ENCODE data around the gene CIAO1. TPM values are rescaled to one million over a fixed set of nuclear protein-coding genes. Genes with fewer than 3 reads are reported as not detected.

Gene CIAO1
- total and polyA plus RNA-seq, 2 donors (not counting 1 experiment from before 2014, with no cell fraction given), result 57.4 to 101 TPM

DNA sequence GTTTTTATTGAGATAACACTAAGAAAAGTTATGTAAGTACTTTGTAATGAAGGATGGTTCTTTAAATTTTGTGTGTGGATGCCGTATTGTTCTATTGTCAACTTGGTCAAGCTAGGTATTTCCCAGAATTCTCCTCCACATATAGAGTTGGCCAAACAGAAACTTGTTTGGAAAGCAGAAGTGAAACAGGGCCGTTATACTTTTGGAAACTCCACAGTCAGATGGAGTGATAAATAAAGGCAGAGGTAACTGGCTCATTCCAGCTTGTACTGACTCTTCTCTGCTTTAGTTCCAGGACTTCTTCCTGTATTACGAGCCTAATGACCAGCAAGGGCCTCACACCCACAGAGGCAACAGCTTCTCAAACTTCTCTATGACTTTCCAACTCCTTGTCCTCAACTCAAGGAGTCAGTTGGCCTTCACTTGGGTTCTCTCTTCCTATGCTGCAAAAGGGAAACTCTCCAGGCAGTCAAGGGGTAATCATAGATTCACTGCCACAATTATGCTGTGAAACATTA, 41.0 kb upstream of the CIAO1 start:
- Histone ChIP-seq H3K4me2 (ENCODE audit: extremely low read depth, insufficient read depth, low read length) (no peak overlapping the region), H3K27me3 (ENCODE audit: control insufficient read depth, insufficient read depth, low read length) (no peaks in the 10 kb centered on the region), H3K36me3 (ENCODE audit: control insufficient read depth, insufficient read depth, low read length) (no peaks in the 10 kb centered on the region), H3K9me3 (ENCODE audit: control insufficient read depth, insufficient read depth, low read depth, low read length) (no peaks in the 10 kb centered on the region), H3K9ac (ENCODE audit: insufficient read depth, low read length) (no peak overlapping the region), H2AFZ (ENCODE audit: low read length) (no peak overlapping the region), H3K27ac (ENCODE audit: insufficient read depth, low read length) (no peak overlapping the region), H4K20me1 (ENCODE audit: control insufficient read depth, extremely low read depth, insufficient read depth, low read length) (no peaks in the 10 kb centered on the region), H3K79me2 (ENCODE audit: control insufficient read depth, insufficient read depth, low read length) (no peaks in the 10 kb centered on the region), H3K4me1 (ENCODE audit: control insufficient read depth, extremely low read depth, insufficient read depth, low read length) (no peaks in the 10 kb centered on the region), H3K4me3 (replicated peaks in 1 of 4; ENCODE audit: control extremely low read depth in 1 of 4, insufficient read depth in 1 of 4, low read depth in 3 of 4, low read length in 4 of 4) (no peak overlapping the region)
- DNase-seq (ENCODE audit: low read depth in 2 of 2), result no peak
- TF ChIP-seq, protein P1, sequence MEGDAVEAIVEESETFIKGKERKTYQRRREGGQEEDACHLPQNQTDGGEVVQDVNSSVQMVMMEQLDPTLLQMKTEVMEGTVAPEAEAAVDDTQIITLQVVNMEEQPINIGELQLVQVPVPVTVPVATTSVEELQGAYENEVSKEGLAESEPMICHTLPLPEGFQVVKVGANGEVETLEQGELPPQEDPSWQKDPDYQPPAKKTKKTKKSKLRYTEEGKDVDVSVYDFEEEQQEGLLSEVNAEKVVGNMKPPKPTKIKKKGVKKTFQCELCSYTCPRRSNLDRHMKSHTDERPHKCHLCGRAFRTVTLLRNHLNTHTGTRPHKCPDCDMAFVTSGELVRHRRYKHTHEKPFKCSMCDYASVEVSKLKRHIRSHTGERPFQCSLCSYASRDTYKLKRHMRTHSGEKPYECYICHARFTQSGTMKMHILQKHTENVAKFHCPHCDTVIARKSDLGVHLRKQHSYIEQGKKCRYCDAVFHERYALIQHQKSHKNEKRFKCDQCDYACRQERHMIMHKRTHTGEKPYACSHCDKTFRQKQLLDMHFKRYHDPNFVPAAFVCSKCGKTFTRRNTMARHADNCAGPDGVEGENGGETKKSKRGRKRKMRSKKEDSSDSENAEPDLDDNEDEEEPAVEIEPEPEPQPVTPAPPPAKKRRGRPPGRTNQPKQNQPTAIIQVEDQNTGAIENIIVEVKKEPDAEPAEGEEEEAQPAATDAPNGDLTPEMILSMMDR (conservative IDR thresholded peaks at IDR 0.05 in 1 of 2, IDR thresholded peaks at IDR 0.05 in 1 of 2; ENCODE audit: low read depth in 1 of 2, low read length in 2 of 2), result no peak
- no peak for TF ChIP-seq EZH2 (IDR thresholded peaks at IDR 0.05; ENCODE audit: low read length, missing control alignments)

DNA sequence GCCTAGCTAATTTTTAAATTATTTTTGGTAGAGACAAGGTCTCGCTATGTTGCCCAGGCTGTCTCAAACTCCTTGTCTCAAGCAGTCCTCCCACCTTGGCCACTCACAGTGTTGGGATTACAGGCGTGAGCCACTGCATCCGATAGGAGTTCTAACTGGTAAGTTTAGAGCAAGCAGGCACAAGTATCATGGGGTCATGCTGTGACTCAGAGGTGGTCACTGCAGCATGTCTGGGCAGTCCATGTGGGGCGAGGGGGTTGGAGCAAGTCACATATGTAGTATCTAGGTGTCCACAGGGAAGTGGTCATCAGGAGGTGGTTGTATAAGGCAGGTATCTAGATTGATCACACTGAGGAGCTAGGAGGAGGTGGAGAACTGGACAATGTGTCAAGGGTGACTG, 34.7 kb upstream of the CIAO1 start:
- Histone ChIP-seq H3K4me2 (ENCODE audit: extremely low read depth, insufficient read depth, low read length) (no peak overlapping the region), H3K79me2 (ENCODE audit: control insufficient read depth, insufficient read depth, low read length) (no peaks in the 10 kb centered on the region), H3K9me3 (ENCODE audit: control insufficient read depth, insufficient read depth, low read depth, low read length) (no peaks in the 10 kb centered on the region), H3K27me3 (ENCODE audit: control insufficient read depth, insufficient read depth, low read length) (no peaks in the 10 kb centered on the region), H3K4me1 (ENCODE audit: control insufficient read depth, extremely low read depth, insufficient read depth, low read length) (no peaks in the 10 kb centered on the region), H3K4me3 (replicated peaks in 1 of 4; ENCODE audit: control extremely low read depth in 1 of 4, insufficient read depth in 1 of 4, low read depth in 3 of 4, low read length in 4 of 4) (no peak overlapping the region), H3K27ac (ENCODE audit: insufficient read depth, low read length) (no peak overlapping the region), H3K9ac (ENCODE audit: insufficient read depth, low read length) (no peak overlapping the region), H4K20me1 (ENCODE audit: control insufficient read depth, extremely low read depth, insufficient read depth, low read length) (no peaks in the 10 kb centered on the region), H2AFZ (ENCODE audit: low read length) (no peak overlapping the region), H3K36me3 (ENCODE audit: control insufficient read depth, insufficient read depth, low read length) (no peaks in the 10 kb centered on the region)
- no peak for DNase-seq (ENCODE audit: low read depth in 2 of 2)
- TF ChIP-seq EZH2 (IDR thresholded peaks at IDR 0.05; ENCODE audit: low read length, missing control alignments), result no peak
- TF ChIP-seq, protein P1 (conservative IDR thresholded peaks at IDR 0.05 in 1 of 2, IDR thresholded peaks at IDR 0.05 in 1 of 2; ENCODE audit: low read depth in 1 of 2, low read length in 2 of 2), result no peak

DNA sequence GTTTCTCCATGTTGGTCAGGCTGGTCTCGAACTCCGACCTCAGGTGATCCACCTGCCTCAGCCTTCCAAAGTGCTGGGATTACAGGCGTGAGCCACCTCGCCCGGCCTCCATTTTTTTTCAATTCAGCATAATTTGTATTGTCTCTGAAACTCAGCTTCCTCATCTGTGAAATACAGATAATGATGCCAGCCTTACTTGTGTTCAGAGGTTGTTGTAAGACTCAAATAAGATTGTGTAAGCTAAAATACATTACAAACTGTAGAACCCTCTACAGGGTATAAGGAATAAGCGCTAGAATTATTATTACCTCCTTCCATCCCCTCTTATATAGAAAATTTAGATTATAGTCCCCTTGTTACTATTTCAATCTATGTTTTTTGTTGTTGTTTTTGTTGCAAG, 32.6 kb upstream of the CIAO1 start:
- Histone ChIP-seq H3K9me3 (ENCODE audit: control insufficient read depth, insufficient read depth, low read depth, low read length) (no peaks in the 10 kb centered on the region), H3K36me3 (ENCODE audit: control insufficient read depth, insufficient read depth, low read length) (no peaks in the 10 kb centered on the region), H3K4me1 (ENCODE audit: control insufficient read depth, extremely low read depth, insufficient read depth, low read length) (no peaks in the 10 kb centered on the region), H3K9ac (ENCODE audit: insufficient read depth, low read length) (no peak overlapping the region), H3K27me3 (ENCODE audit: control insufficient read depth, insufficient read depth, low read length) (no peaks in the 10 kb centered on the region), H3K79me2 (ENCODE audit: control insufficient read depth, insufficient read depth, low read length) (no peaks in the 10 kb centered on the region), H3K27ac (ENCODE audit: insufficient read depth, low read length) (no peak overlapping the region), H4K20me1 (ENCODE audit: control insufficient read depth, extremely low read depth, insufficient read depth, low read length) (no peaks in the 10 kb centered on the region), H2AFZ (ENCODE audit: low read length) (no peak overlapping the region), H3K4me2 (ENCODE audit: extremely low read depth, insufficient read depth, low read length) (no peak overlapping the region), H3K4me3 (replicated peaks in 1 of 4; ENCODE audit: control extremely low read depth in 1 of 4, insufficient read depth in 1 of 4, low read depth in 3 of 4, low read length in 4 of 4) (no peak overlapping the region)
- TF ChIP-seq, protein P1 (conservative IDR thresholded peaks at IDR 0.05 in 1 of 2, IDR thresholded peaks at IDR 0.05 in 1 of 2; ENCODE audit: low read depth in 1 of 2, low read length in 2 of 2), result no peak
- TF ChIP-seq EZH2 (IDR thresholded peaks at IDR 0.05; ENCODE audit: low read length, missing control alignments), result no peak
- DNase-seq (ENCODE audit: low read depth in 2 of 2), result no peak
